SKM-1 treated with dmso at 0.1 percent for 144 hours (cell line): ENCODE measurements around the gene ADAP1.
"Not testable (repeated sequence)": the region's sequence is repeated elsewhere in the genome, so short reads cannot be mapped to it uniquely, and the experiment has no call there.

ENCODE experiments used
- DNase-seq: peaks from one replicate; lab custom pipeline; 2025; ENCODE audit not compliant: unreplicated experiment; lab: John Stamatoyannopoulos, UW

Gene ADAP1

DNA sequence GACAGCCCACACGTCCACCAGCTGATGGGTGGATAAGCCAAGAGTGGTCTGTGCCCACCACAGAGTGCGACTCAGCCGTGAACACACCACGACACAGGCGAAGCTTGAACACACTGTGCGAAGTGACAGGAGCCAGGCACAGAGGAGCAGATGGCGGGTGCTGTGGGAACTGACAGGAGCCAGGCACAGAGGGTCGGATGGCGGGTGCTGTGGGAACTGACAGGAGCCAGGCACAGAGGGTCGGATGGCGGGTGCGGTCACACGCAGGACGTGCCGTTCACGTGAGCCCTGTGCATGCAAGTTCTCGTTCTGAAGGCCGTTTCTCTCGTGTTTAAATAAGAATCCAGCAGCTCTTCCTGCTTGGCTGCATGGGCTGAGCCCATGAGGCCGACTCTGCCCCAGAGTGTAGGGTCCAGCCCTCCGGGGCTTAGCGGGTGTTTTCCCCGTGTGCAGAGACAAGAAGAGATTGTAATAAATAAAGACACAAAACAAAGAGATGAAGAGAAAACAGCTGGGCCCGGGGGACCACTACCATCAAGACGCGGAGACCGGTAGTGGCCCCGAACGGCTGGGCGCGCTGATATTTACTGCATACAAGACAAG, 5.9 kb upstream of the ADAP1 start:
- no peak for DNase-seq

DNA sequence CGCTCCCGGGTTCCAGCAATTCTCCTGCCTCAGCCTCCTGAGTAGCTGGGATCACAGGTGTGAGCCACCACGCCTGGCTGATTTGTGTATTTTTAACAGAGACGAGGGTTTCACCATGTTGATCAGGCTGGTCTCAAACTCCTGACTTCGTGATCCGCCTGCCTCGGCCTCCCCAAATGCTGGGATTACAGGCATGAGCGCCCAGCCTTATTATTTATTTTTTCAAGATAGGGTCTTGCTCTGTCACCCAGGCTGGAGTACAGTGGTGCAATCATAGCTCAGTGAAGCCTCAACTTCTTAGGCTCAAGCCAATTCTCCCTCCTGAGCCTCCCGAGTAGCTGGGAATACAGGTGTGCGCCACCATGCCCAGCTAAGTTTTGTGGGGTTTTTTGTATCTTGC, 5.3 kb upstream of the ADAP1 start:
- DNase-seq, result not testable (repeated sequence)

DNA sequence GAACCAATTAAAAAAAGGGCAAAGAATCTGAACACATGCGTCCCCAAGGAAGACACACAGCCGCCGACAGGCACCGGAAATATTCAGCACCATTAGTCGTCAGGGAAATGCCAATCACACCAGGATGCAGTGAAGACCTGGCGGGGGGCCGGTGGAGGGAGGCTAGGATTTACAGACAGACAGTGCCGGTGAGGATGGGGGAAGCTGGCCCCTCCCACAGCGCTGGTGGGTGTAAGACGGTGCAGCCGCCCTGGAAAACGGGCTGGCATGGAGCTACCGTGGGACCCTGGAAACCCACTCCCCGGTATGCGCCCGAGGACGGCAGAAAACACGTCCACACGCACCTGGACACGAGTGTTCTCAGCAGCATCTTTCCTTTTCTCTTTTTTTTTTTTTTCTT, 4.8 kb upstream of the ADAP1 start:
- DNase-seq, result no peak

DNA sequence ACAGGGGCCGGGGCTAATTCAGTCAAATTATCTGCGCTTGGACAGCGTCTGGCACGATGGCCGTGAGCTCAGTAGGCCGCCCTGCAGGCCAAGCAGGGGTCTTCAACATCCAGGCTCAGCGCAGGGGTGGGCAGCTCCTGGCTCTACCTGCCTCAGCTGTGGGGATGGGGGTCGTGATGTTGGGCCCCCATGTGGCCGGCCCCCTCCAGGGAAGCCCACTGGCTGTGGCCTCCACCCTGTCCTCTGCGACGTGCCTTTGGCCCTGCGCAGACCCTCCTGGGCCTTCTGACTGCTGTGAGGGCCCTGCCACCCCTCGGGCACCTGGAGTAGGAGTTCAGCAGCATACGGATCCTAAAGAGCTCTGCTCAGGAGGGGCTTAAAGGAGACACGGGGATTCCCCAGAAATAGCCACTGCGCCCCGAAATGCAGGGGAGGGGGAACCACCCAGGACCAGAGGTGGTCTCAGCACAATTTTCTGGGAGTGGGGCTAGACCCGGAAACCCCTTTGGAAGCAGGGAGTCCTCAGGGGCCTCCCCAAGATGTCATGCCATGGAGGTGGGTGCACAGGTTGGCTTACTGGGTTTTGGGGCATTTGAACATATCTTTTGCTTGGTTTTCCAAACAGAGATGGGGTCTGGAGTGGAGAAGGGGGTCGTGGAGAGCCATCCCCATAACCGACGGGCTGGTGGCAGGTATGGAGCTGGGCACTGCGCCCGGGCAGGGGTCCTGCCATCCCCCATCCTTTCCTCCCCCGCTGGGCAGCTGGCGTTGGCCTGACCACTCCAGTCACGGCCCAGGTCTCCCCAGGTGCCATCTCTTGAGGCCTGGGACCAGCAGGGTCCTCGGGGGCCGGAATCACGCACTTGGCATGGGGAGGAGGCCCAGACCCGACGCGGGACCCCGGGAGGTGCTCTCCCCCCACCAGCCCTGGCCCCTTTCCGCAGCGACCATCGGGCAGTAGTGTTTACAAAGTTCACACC, 4.0 kb upstream of the ADAP1 start:
- DNase-seq, result no peak

DNA sequence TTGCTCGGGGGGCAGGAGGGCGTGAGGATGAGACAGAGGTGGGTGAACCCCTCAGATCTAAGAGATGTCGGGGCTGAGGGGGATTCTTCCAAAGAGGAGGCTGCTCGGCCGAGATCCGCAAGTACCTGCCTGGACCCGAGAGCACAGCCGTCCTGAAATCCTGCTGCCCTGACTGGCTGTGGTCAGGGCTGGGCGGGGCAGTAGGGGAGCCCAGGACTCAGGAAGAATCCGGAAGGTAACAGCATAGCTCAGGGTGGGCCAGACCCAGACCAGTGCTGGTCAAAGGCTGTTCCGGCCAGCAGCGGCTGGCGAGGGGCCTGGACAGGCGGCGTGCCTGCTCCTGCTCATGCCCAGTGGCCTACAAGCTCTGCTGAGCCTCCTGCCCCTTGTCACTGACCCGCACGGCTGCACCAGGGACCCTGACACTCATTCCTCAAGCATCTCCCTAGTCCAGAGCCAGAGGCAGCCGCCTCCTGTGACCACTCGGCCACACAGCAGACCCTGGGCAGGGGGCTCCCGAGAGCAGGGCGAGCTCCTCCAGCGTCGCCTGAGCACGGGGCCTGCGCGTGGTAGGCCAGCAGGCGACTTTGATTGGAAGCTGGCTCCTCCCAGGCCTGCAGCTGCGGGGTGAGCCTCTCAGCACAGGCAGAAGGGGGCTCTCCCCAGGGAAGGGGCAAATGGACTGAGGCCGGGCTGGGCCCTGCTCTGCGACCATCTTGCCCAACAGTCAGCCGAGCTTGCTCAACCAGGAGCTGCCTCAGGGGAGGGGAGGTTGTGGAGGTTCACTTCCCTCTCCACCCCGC, 3.1 kb upstream of the ADAP1 start:
- DNase-seq, result peak; percentile 86

DNA sequence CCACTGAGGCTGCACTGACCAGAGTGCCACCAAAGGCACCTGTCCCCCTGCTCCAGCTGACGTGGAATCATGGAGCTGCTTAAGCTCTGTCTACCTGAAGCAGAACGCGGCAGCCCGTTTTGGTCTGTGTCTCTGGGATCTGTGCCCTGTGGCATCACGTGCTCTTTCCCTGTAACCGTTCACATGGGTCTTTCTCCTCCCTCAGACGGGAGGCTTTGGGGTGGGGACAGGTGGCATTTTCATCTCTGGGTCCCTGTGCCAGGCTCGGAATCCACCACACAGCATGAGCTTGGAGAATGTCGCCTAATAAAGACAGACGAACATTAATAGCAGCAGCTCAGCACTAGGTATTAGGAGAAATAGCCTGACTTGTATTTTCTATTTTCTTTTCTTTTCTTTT, 1.6 kb upstream of the ADAP1 start:
- no peak for DNase-seq

DNA sequence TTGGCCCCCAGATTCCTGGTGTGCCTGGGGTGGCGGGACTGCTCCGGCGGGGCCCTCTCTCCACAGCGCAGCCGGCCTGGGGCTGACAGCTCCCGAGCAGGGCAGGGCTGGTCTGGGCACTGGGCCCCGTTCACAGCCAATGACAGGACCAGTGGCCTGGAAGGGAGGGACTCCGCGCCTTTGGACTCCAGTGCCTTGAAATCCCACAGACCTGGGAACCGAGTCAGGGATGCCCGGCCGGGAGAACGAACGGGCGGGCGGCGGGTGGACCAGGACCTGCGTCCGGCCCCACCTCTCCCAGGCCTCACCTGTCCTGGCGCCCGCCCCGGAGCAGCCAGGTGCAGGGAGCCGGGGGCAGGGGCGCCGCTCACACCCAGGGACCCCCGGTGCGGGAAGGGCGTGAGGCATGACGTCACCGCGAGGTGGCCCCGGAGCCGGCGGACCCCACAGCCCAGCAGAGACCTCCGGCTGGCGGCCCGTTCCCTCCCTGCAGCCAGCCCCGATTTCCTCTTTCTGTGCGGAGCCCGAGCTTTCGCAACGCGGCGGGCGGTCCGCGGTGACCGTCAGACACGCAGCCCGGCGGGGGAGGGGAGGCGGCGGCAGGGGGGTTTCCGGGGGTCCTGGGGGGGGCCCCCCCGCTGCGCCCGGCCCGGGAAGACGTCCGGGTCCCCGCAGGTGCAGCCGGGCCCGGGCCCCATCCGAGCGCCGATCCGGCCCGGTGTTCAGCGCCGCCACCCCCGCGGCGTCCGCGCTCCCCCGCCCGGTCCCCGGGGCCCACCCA, 743 bp downstream of the ADAP1 start:
- peak; percentile 51 for DNase-seq

DNA sequence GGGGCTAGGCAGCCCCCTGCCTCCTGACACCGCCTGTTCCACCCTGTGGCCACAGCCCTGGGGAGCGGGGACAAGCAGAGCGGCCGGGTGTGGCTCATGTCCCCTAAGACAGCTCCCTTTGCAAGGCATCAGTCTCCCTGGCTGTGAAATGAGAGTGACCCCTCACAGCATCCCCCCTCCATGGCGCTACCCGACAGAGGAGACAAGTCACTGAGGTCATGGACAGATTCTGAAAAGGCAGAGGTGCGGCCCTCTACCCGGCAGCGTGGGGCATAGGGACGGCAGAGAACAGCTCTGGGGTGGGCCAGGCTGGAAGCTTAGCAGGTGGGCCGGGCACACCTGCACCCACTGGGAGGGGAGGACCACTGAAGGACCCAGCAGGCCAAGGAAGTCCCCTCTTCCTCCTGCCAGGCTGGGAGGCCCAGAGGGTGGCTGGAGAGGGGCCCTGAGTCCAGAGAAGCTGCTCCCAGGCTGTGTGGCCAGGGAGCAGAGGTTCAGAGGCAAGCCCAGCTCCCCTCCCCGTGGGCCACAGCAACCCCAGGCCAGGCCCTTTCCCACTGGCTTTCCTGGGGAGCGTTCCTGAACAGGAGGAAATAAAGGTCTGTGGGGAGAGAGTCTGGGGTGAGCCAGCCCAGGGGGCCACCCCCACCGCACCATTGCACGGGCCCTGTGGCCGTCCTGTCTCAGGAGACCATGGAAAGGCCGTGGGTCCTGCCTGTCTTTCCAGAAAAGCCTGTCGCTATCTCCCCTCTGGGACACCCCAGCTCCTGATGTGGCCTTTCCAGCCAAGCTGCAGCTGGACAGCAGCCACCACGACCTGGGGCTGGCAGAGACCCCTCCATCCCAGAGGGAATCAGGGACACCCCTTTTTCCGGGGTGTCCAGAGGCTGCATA, 1.7 kb downstream of the ADAP1 start:
- DNase-seq, result no peak

DNA sequence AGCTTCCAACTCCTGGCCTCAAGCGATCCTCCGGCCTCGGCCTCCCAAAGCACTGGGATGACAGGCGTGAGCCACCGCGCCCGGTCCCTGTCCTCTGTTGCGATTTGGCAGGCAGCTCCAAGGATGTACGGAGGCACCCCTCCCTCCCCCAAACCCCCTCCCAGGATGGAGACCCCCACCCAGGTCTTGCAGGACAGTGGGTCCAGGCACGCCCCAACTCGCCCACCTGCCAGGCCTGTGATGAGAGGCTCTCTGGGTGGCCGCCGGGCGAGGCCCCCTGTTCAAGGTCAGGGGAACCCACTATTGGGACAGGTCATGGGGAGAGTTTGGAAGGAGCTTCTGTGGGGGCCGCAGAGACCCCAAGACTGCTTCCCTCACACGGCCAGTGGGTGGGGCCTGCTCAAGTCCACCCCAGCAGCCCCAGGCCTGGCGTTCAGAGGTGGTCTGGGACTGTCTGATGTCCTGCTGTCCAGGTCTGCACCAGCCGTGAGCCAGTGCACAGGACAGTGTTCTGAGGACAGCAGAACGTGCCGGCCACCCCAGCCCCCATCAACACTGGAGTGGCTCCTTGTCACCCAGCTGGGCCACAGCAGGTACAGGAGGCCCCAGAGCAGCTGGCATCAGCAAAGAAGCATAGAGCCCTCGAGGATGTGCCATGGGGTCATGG, 2.5 kb downstream of the ADAP1 start:
- no peak for DNase-seq

DNA sequence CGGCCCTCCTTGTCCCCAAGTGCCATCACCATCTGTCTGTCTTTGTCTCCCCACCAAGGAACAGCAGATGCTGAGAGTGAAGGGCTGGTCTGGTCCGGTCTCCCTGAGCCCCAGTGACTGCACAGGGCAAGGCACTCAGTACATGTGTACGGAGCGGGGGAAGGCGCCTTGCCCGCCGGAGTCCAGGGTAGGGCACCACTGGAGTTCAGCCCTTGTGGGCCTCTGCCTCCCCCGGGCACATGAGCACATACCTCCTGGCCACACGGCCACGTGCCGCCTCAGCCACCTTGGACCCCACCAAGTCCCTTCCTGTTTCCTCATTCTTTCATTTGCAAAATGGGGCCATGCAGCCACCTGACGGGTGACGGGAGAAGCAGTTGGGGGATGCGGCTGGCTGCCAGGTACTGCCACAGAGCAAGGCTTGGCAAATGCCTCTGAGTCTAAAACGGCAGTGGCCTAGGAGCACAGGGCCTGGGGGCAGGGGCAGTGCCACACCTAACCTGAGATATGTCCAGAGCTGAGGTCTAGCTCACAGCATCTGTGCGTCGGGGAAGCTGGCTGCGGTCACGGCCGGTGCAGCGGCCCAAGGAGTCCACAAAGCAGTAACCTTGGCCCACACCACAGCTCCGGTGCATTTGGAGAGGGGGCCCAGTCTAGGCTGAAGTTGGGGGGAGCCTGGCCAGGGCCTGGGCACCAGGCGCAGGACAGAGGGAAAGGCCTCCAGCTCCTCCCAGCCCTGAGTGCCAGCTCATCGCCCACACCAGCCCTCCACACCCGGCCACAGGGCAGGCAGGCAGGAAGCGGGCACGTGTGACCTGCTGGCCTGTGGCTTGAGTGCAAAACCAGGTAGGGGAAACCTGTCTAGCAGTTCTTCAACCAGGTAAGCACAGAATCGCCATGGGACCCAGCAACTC, 5.2 kb downstream of the ADAP1 start:
- no peak for DNase-seq

DNA sequence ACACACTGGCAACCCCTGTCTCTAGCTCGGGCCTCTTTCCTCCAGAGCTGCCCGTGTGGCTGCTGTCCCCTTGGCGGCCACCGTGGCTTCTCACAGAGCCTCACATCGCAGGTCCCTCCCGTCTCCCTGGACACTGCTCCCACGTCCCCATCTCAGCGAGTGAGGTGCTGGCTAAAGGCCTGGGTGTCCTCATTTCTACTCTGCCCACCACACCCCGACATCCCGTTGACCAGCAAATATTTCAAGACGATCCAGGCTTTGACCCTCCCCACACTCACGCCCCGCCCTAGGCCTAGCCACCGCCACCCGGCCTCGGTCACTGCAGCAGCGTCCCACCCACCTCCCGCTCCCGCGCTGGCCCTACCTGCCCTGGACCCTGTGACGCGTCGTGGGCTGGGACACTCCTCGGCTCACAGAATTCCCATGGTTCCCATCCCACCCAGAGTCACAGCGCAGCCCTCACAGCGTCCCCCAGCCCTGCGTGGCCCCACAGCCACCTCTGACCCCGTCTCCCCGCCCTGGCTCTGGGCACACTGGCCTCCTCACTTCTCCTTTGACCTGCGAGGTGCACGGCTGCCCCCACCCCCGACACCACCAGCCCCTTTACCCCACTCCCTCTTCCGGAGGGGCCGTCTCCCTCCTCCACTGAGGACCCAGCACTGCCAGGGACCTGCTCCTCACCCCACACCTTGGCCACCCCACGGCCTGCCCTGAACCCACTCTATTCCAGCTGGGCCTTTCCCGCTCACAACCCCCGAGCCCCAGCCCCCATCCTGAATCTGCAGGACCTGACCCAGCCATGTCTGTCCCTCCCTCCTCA, 6.9 kb downstream of the ADAP1 start:
- DNase-seq, result no peak

DNA sequence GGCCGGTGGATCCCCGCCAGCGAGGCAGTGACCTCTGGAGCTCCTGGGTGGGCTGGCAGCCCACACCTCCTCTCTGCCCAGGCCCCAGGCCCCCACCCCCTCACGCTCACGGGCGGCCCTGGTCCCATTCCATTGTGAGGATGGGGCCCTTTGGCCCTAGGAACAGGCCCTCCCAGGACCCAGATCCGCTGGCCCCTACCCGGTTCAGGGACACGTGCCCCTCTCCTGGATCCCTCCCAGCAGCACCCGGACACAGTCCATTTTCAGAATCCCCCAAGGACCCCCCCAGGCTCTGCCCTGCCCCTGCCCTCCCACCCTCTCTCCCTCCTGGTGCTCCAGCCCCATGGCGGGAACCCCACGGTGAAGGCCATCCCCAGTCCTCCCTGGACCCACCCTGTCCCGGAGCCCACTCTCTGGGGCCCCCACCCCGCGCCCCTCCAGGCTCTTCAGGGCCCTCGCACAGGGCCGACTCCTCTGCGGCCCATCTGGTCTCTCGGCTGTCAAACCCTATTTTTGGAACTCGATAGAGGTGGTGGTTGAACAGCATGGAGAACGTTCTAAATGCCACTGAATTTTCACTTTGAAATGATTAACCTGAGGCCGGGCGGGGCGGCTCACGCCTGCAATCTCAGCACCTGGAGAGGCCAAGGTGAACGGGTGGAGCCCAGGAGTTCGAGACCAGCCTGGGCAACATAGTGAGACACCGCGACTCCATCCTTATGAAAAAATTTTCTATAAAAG, 8.1 kb downstream of the ADAP1 start:
- no peak for DNase-seq

DNA sequence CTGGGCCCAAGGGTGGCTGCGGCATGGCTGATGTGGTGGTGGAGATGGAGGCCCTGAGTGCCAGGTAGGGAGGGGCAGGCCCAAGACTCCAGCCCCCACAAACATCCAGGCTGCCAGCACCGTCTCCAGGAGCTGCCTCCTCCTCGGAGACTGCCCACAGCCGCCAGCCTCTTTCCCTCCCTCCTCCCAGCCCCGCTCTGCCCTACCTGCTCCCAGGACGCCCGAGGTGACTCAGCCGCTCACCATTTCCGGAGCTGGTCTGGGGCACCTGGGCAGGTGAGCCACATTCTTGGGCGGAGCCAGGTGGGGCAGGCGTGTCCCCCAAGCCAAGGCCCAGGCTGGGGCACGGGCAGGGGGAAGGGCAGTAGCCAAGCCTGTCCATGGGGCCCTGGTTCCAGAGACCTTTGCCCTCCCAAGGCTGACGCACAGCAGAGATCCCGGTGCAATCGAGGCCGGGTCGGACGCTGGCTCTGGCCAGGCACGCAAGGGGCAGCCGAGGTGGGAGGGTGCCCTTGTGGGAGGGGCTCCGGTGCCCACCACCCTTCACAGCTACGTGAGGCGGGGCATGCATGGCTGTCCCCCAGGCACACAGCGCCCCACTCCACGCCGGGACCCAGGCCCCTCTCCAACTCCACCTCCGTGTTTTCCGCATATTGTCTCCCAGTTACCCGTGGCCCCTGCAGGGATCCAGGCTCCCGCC, 8.8 kb downstream of the ADAP1 start:
- no peak for DNase-seq

DNA sequence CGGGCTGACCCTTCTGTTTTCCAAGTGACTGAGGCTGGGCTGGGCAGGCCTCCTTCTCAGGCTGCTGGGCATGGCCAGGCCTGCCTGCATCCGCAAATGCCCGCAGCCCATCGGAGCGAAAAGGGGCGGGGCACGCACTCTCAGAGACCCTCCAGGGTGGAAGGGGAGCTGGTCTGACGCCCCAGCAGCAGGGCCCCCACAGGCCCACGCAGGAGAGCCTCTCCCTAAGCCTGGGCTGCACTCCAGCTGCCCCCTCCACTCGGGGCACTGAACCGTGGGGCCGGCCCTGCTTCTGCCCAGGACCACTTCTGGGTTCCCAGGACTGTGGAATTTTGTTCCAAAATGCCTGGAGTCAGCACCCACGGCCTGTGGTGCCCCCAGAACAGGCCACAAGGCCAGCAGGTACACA, 9.3 kb downstream of the ADAP1 start:
- DNase-seq, result no peak

DNA sequence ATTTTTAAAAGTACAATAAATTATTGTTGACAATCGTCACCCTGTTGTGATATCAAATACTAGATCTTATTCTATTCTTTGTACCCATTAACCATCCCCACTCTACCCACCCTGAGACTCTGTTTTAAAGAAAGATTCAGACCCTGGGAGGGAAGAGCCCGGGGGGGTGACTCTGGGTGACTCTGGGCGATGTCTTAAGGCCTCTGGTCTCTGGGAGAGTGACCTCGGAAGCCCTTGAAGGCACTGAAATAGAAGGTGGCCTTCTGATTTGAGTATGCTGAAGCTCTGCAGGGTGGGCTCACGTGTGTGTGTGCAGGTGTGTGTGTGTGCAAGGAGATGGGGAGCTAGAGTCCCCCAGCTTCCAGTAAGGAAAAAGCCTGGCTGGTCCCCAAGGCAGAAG, 9.7 kb downstream of the ADAP1 start:
- no peak for DNase-seq

DNA sequence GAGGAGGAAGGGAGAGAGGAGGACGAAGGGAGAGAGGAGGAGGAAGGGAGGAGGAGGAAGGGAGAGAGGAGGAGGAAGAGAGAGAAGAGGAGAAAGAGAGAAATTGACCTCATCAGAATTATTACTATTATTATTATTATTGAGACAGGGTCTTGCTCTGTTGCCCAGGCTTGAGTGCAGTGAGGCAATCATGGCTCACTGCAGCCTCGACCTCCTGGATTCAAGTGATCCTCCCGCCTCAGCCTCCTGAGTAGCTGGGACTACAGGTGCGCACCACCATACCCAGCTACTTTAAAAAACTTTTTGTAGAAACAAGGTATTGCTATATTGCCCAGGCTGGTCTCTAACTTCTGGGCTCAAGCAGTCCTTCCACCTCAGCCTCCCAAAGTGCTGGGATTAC, 10.7 kb downstream of the ADAP1 start:
- DNase-seq, result not testable (repeated sequence)
